Suppressor macrophage treated with lipopolysaccharide for 4 hours (primary cell): ENCODE measurements around the gene FCGR3B.
A peak's percentile ranks its signal among the peaks of the same experiment; 100 is the strongest.
"Not testable (repeated sequence)": the region's sequence is repeated elsewhere in the genome, so short reads cannot be mapped to it uniquely, and the experiment has no call there.

Experiments used
- DNase-seq: peaks from one replicate; pipeline ENCODE4 v3.0.0-alpha.2; 2020

Gene FCGR3B

GRCh38 chr1:161631076-161631475, at the start of gene FCGR3B:
Gene FCGR3B (minus strand): TSS chr1:161631176. CDS start chr1:161631094, 82 bp downstream.
- DNase-seq: no peak

DNA sequence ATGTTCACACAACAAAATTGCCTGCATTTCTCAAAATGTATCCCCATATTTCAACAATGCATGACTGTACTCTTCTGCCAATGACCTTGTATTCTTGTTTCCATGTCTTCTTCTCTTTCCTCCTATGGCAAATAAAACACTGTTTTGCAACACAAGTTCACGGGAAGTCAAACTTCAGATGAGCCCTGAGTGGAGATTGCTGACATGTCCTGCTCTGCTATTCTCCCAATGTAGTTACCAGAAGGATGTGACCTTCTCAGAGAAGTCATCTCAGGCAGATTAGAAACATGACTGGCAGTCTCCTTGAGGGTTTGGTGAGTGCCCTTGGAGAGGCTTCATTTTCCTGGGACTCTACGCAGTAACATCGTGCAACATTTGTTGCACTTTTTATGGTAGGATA, 47.5 kb upstream of the FCGR3B start:
- peak; percentile 15 for DNase-seq

DNA sequence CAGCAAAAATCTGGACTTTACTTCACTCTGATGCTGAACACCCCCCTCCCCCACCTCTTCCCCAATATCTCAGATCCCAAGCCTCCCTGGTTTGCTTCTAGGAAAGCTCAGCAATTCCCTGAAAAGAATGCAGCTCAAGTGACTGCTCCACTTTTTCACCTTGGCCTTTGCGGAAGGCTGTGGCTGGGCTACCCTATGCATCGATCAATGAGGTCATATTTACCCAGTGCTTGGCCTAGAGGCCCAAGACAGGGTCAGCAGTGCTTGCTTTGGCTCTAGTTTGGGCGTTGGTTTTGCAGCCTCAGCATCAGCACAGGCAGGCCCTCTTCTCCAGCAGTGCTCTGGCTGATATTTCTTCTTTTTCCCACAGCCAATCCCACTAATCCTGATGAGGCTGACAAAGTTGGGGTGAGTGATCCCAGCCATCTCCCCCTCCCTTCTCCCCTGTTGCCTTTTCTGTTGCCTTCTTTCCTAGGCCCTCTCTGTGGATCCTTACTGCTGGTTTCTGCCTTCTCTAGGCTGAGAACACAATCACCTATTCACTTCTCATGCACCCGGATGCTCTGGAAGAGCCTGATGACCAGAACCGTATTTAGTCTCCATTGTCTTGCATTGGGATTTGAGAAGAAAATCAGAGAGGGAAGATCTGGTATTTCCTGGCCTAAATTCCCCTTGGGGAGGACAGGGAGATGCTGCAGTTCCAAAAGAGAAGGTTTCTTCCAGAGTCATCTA, 46.1 kb upstream of the FCGR3B start:
- DNase-seq: no peak

DNA sequence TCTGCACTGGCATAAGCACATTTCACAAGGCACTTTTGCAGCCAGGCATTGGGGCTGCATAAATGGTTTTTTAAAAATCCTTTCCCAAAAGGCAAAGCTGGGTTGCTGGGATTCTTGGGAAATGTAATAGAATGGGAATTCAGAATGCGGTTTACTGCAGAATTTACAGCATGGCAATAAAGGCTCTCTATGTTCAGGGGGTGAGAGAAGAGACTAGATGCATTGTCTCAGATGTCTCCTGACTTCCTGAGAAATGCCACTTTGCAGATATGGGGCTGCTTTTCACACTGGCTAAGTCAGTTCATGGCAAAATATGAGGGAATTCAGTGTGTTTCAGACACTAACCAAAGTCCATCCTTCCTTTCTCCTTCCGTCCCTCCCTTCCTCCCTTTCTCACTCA, 45.5 kb upstream of the FCGR3B start:
- no peak for DNase-seq

DNA sequence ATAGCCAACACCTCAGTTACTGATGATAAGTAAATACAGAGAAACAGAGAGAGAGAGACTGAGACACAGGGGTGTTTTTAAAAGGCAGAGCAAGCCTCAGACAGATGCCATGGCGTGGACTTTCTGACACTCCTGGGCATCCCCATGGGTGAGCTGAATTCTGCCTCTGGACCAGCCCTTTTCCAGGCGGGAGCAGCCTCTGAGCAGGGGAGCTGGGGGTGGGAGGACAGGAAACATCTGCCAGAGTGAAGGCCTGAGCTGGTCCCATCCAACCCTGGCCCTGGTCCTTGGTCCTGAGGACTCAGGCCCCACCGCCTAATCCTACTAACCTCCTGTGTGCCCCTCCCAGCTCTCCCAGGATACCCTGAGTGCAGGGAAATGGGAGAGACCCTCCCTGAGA, 43.9 kb upstream of the FCGR3B start:
- not testable (repeated sequence) for DNase-seq

DNA sequence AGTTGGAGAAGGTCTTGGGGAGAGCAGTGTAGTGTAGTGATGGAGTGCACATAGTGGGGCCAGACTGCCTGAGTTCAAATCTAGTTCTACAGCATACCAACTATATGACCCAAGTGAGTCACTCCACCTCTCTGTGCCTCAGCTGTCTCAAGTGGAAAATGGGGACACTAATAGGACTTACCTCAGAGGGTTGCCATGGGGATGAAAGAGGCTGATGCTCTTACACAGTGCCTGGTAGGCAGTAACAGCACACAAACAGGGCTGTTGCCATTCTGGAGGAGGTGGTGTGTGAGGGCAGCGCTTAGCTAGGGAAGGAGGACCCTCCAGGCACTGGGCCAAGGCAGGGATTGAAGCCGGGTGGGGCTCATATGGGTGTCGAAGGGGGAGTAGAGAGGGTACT, 43.5 kb upstream of the FCGR3B start:
- DNase-seq: not testable (repeated sequence)

DNA sequence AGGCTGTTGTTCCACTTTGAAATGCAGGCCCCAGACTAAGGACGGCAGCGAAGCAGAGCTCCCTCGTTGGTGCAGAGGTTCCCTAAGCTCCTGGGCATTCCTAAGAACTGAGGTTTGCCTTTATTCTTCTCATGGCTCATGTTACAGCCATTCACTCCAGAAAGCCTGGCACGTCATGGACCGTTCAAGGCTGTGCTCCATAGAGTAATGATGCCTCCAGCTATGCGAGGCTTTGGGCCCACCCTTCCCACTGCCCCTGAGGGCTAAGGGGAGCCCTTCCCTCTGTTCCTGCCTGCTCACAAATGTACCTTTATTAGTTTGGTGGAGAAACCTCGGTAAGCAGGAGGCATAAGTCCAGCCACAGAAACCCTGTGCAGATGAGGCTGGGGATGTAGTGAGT, 42.5 kb upstream of the FCGR3B start:
- DNase-seq: not testable (repeated sequence)

DNA sequence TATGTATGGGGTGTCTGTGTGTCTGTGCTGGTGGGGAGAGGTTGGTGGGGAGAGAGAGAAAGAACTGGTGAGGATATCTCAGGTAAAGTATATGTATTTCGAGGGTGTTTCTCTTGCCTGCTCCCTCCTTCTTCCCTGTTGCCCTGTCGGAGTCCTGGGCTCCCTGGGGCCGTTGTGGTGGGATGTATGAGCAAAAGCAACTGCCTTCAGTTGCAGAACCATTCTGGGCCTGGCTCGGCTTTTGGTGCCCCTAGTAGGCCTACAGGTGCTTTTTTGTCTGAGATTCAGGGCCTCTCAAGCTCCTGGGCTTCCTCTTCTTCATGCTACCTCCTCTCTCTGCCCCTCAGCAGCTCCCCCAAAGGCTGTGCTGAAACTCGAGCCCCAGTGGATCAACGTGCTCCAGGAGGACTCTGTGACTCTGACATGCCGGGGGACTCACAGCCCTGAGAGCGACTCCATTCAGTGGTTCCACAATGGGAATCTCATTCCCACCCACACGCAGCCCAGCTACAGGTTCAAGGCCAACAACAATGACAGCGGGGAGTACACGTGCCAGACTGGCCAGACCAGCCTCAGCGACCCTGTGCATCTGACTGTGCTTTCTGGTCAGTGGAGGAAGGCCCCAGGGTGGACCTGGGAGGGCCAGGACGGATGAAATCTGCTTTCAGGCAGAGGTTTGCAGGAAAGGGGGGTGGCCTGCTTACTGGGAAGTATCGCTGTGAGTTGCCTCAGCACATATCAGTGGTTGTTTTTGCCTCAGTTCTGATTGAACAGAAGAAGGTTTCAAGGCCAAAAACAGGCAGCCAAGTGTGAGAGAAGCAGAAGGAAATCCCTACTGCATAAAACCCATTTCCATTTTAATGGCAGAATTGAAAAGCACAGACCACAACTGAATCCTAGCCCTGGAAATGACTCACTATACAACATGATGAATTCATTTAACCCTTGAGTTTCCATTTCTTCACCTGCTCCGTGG, 40.4 kb upstream of the FCGR3B start:
- DNase-seq: not testable (repeated sequence)

GRCh38 chr1:161664689-161665088, 33.7 kb upstream of the FCGR3B start:
- DNase-seq: not testable (repeated sequence)

- not testable (repeated sequence) for DNase-seq
Measured at GRCh38 chr1:161663569-161663968, 32.6 kb upstream of the FCGR3B start.

DNA sequence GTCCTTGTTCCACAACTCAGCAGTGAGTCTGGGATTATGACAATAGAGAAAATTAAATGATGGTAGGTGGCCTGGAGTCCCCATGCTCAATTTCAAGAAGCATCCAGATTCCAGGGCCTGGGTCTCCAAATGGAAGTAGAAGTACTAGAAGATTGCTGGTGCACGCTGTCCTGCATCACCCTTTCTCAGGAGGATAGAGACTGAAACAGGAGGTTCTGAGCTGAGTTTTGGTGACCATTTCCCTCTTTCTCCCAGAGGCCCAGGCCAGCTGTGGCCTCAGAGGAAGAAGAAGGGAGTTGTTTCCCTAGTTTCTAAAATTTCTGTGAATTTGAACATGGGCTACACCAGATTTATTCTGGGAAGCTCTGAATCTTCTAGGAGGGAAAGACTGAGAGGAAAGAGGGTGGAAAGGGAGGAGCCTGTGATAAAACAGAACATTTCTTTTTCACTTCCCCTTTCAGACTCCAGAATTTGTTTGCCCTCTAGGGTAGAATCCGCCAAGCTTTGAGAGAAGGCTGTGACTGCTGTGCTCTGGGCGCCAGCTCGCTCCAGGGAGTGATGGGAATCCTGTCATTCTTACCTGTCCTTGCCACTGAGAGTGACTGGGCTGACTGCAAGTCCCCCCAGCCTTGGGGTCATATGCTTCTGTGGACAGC, 31.8 kb upstream of the FCGR3B start, which contains the start of gene FCGR2B:
Gene FCGR2B (plus strand): TSS at position 460 of the 656 bp plus-strand sequence. CDS start 99 bp downstream, at position 559.
- DNase-seq: not testable (repeated sequence)

GRCh38 chr1:161661660-161662311, 30.8 kb upstream of the FCGR3B start:
- not testable (repeated sequence) for DNase-seq

DNA sequence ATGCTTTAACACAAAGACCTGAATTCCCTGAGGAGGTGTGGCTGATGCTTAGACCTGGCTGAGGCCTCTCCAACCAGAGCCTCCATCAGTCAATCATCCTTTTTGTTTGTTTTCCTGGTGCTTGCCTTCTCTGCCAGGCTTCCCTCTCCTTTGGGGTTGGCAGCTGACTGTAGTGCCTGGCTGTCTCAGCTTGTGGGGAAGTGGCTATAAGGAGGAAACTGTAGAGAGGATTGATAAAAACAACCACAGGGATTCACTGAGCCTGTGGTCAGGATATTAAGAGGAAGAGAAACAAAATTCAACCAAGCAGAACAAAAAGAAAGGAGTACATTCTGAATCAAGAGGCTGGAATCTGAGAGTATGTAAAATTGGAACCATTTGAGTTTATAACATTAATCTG, 27.5 kb upstream of the FCGR3B start:
- not testable (repeated sequence) for DNase-seq

GRCh38 chr1:161653971-161654370, 23.0 kb upstream of the FCGR3B start:
- DNase-seq: not testable (repeated sequence)

- DNase-seq: not testable (repeated sequence)
Measured at GRCh38 chr1:161653541-161653940, 22.6 kb upstream of the FCGR3B start.

- DNase-seq: peak; percentile 60
Measured at GRCh38 chr1:161647507-161648360, 16.8 kb upstream of the FCGR3B start.

- peak; percentile 20 for DNase-seq
Measured at GRCh38 chr1:161644855-161645254, 13.9 kb upstream of the FCGR3B start.

- peak; percentile 56 for DNase-seq
Measured at GRCh38 chr1:161643481-161644208, 12.7 kb upstream of the FCGR3B start.

DNA sequence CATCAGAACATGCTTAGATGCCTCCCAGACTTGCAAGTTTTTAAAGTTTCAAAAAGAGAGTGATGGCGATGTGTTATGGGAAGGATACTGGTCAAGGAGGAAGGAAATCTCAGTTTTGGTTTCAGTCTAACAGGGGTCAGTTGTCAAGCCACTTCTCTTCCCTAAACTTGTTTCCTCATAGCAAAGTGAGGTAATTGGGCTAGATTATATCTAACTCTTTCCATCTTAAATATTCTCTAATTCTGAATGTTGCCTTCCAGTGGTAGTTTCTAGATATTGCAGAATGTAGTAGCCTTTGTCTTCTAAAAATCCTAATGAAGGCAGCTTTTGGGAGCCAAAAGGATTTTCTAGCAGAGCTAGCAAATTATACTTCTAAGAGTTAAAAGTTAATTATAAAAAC, 11.7 kb upstream of the FCGR3B start:
- peak; percentile 90 for DNase-seq

DNA sequence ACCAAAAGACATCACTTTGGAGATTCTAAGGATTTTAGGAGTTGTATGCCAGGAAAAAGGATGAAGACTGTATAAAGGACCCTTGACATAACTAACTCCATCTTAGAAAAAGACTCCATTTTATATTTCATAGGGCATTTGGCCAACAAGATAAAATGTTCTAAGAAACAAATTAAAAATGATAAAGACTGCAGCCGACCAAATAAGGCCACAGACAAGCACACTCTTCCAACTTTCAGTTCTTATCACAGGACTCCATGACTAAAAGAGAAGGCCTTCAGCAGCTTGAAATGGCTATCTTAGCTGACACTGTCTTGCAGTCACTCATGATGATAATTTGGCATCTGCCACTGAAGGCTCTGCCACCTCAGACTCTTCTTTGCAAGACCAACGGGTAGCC, 8.2 kb upstream of the FCGR3B start:
- DNase-seq: not testable (repeated sequence)
